ENCODE results near the gene RANGRF.

RANGRF gene

GRCh38 chr17:8339540-8339939 is 51.1 kb downstream of the RANGRF start, which contains the start of gene ODF4:
Gene ODF4 (plus strand): TSS chr17:8339840. CDS start chr17:8340052, 212 bp downstream.
- no peak within 1 kb of the TSS for H3K27ac ChIP-seq
- TF ChIP-seq CTCF (conservative IDR thresholded peaks at IDR 0.05): no peak
- TF ChIP-seq ZFX (IDR thresholded peaks at IDR 0.05): no peak
